ENCODE data around the gene ARHGAP15. TPM values are rescaled to one million over a fixed set of nuclear protein-coding genes. Genes with fewer than 3 reads are reported as not detected.

Gene ARHGAP15
- total and polyA plus RNA-seq, 12 donors = 4.7 to 33.8 (median 10.4) TPM

DNA sequence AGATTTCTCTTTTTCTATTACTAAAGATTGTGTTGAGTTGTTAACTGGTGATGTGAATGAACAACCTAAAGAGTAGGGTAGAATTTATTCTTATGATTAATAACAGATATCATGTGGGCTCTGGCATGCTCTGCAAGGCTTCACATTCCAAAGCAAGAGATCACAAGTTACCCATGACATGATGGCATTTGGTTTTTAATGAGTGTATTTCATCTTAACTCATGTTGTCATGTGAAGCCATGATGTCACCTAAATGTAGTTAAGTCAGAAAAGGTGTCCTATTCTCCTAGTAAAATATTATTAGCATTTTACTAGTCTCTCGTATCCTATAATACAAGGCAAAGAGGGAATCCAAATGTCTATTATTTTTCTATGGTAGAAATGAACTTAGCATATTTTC is 678.0 kb downstream of the ARHGAP15 start:
- Histone ChIP-seq H3K4me1 (replicated peaks in 1 of 2) (peaks cover 0 to 4% of the 10 kb centered on the region in 2 donors), H3K27ac (no peak overlapping the region), H3K36me3 (replicated peaks in 1 of 2) (no peaks in the 10 kb centered on the region), H3K4me3 (no peak overlapping the region), H3K9me3 (replicated peaks in 1 of 3) (no peaks in the 10 kb centered on the region), H3K27me3 (no peaks in the 10 kb centered on the region)
- no peak for DNase-seq
- intact Hi-C loops (cut with DNase I) = no loop called here
- TF ChIP-seq, protein P1, sequence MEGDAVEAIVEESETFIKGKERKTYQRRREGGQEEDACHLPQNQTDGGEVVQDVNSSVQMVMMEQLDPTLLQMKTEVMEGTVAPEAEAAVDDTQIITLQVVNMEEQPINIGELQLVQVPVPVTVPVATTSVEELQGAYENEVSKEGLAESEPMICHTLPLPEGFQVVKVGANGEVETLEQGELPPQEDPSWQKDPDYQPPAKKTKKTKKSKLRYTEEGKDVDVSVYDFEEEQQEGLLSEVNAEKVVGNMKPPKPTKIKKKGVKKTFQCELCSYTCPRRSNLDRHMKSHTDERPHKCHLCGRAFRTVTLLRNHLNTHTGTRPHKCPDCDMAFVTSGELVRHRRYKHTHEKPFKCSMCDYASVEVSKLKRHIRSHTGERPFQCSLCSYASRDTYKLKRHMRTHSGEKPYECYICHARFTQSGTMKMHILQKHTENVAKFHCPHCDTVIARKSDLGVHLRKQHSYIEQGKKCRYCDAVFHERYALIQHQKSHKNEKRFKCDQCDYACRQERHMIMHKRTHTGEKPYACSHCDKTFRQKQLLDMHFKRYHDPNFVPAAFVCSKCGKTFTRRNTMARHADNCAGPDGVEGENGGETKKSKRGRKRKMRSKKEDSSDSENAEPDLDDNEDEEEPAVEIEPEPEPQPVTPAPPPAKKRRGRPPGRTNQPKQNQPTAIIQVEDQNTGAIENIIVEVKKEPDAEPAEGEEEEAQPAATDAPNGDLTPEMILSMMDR (IDR thresholded peaks at IDR 0.05) = no peak
- TF ChIP-seq POLR2A (IDR thresholded peaks at IDR 0.05) = no peak
- 70 to 89% (median 84%) methylated on average over 1 of the region's 1 CpG for WGBS, 4 donors

DNA sequence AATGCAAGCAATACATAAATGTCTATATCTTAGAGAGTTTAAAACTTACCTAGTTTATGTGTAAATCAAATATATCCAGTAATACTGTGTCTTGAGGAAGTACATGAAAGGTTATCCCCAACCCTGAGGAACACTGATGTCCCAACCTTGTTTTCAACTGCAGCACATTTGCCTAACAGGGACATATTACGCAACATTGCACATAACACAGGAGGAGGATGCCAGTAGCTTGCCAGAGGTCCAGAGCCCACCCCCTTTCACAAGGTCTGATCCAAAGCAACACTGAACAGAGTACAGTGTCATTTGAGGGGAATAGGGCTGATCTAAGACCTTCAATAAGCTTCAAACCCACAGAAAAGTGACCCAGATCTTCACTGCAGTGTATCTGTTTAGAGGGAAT is 678.5 kb downstream of the ARHGAP15 start:
- no peak overlapping the region for H3K27ac ChIP-seq
- H3K4me3 ChIP-seq = no peak overlapping the region
- WGBS, 4 donors = 85 to 100% (median 93%) methylated on average over 1 of the region's 1 CpG
- H3K36me3 ChIP-seq (replicated peaks in 1 of 2) = no peaks in the 10 kb centered on the region
- H3K27me3 ChIP-seq = no peaks in the 10 kb centered on the region
- intact Hi-C loops (cut with DNase I) = no loop called here
- TF ChIP-seq POLR2A (IDR thresholded peaks at IDR 0.05) = no peak
- TF ChIP-seq, protein P1 (IDR thresholded peaks at IDR 0.05) = no peak
- H3K9me3 ChIP-seq (replicated peaks in 1 of 3) = no peaks in the 10 kb centered on the region
- DNase-seq = peak in 2 of 7 donors; percentile 10 to 18
- H3K4me1 ChIP-seq (replicated peaks in 1 of 2) = peaks cover 0 to 4% of the 10 kb centered on the region in 2 donors

DNA sequence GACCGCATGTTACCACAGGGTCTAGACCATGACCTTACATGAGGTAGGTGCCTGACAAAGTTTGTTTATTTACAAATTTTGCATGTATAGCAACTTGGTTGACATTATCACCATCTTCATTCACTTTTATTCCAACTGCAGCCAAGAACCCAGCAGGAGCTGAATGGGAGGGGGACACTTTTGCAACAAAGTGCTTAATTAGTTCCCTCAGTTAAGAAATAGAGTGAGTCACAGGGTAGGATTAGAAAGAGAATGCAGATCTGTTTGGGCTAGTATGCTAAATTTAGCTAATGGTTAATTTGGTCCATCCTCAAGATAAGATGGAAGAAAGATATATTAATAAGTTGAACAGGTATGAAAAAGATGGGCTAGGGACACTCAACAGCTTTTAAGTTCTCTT is 678.9 kb downstream of the ARHGAP15 start:
- intact Hi-C loops (cut with DNase I) = no loop called here
- Histone ChIP-seq H3K4me1 (replicated peaks in 1 of 2) (no peaks in the 10 kb centered on the region), H3K27me3 (no peaks in the 10 kb centered on the region), H3K4me3 (no peak overlapping the region), H3K9me3 (replicated peaks in 1 of 3) (no peaks in the 10 kb centered on the region), H3K27ac (no peak overlapping the region), H3K36me3 (replicated peaks in 1 of 2) (no peaks in the 10 kb centered on the region)
- DNase-seq = no peak
- TF ChIP-seq, protein P1 (IDR thresholded peaks at IDR 0.05) = no peak
- TF ChIP-seq POLR2A (IDR thresholded peaks at IDR 0.05) = no peak
- 87 to 94% (median 91%) methylated on average over 1 of the region's 1 CpG for WGBS, 4 donors

DNA sequence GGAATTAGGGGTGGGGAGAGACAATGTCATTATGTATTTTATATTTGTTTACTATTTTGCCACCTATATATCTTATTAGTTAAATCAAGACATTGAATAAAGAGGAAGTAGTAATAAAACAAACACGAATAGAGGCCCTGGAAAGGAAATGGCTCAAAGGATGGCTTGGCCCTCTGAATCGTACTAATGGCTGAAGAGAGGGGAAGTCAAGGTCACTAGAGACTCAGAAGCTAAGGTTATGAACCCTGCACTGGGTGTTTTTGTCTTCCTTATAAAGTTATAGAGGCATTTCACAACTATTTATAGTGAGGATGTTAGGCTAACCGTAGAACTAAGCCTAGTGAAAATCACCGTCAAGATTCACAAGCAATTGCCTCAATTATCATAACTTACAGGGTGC is 685.9 kb downstream of the ARHGAP15 start:
- 44 to 60% (median 54%) methylated on average over 4 of the region's 4 CpGs for WGBS, 4 donors

More for the DNA sequence above, 685.9 kb downstream of the ARHGAP15 start:
- no peak for TF ChIP-seq POLR2A (IDR thresholded peaks at IDR 0.05)
- TF ChIP-seq, protein P1 (IDR thresholded peaks at IDR 0.05) = no peak
- Histone ChIP-seq H3K9me3 (replicated peaks in 1 of 3) (no peaks in the 10 kb centered on the region), H3K36me3 (replicated peaks in 1 of 2) (no peaks in the 10 kb centered on the region), H3K4me3 (no peak overlapping the region), H3K4me1 (replicated peaks in 1 of 2) (no peaks in the 10 kb centered on the region), H3K27ac (no peak overlapping the region), H3K27me3 (no peaks in the 10 kb centered on the region)
- intact Hi-C loops (cut with DNase I) = no loop called here
- no peak for DNase-seq

Data from adrenal gland (tissue), 12 donors.